Activated naive CD4-positive, alpha-beta T cell (primary cell): Measurements from ENCODE around the gene RASAL2.
"Not testable (repeated sequence)": the region's sequence is repeated elsewhere in the genome, so short reads cannot be mapped to it uniquely, and the experiment has no call there.

Experiments used
- DNase-seq, 4 experiments: peaks; one replicate each; lab custom pipeline; 2025; lab: John Stamatoyannopoulos, UW

RASAL2 gene

DNA sequence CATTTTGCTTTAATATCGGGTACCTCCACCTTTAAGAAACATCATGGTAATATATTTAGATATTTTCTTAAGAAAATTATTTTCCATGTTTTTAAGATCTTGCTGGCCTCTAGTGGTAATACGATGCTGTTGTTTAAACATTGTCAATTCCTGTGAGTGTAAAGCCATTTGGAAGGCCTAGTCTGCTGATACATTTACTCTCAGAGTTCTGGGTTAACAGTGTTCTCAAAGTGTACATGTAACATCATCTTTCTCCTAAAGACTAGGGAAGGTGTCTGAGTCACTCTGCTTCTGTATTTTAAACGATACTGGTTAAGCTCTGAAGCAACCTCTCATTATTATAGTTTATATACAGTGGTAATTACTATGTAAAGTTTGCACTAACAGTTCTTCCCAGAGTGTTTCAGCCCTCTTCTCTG lies 189.1 kb downstream of the RASAL2 start:
- no peak for DNase-seq

GRCh38 chr1:178283409-178283808 lies 189.5 kb downstream of the RASAL2 start:
- no peak for DNase-seq

GRCh38 chr1:178284058-178284457 lies 190.2 kb downstream of the RASAL2 start:
- no peak for DNase-seq

DNA sequence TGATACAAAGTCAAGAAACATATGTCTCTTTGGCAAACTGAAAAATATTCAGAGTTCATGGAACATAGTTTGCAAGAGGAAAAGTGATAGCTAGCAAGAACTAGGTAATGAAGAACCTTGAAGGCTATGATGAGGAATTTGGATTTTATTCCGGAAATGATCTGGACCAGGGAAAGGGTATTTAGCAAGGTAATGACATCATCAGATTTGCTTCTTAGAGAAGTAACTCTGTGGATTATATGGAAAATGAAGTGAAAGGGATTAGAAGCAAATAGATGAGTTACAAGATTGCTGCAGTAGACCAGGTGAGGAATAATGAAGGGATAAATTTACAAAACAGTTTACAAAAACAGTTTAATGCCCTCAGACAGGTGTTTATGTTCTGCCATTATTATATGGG lies 197.3 kb downstream of the RASAL2 start:
- no peak for DNase-seq

- DNase-seq: no peak
Observed at GRCh38 chr1:178294654-178295053, 200.8 kb downstream of the RASAL2 start.

DNA sequence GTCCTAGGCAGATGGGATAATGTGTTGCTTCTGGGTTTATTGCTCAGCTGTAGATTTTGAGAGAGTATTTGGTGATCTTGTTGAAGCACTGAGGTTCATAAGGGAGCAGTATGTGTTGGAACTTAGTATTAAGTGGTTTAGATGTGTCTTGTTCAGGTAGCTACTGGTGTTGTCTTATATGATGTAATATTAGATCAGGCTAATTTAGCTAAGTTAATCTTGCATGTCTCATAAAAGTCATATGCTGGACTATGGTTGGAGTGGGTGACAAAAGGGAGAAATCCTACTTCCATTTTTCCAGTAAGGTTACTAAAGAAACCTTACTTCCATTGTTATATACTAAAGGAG lies 206.4 kb downstream of the RASAL2 start:
- DNase-seq: no peak

- DNase-seq: no peak
Observed at GRCh38 chr1:178301141-178301540, 207.2 kb downstream of the RASAL2 start.

DNA sequence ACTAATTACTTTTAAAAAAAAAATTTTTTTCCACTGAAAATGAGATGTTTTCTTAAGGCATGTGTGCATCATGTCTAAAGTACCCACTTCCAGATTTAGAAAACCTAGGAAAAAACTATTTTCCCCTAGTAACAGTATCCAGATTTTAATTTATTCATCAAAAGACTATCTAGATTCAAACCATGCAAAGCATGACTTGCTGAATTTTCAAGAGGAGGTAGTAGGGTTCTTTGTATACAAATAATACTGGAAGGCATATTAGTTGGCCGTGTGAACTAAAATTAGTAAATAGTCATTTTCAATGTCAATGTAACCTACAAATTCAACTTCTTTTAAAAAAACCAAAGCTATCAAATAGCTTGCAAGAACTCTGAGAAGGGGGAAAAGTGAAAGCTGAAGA lies 213.4 kb downstream of the RASAL2 start:
- DNase-seq: no peak

- no peak for DNase-seq
Observed at GRCh38 chr1:178308438-178308837, 214.5 kb downstream of the RASAL2 start.

- no peak for DNase-seq
Observed at GRCh38 chr1:178310685-178311105, 216.8 kb downstream of the RASAL2 start.

DNA sequence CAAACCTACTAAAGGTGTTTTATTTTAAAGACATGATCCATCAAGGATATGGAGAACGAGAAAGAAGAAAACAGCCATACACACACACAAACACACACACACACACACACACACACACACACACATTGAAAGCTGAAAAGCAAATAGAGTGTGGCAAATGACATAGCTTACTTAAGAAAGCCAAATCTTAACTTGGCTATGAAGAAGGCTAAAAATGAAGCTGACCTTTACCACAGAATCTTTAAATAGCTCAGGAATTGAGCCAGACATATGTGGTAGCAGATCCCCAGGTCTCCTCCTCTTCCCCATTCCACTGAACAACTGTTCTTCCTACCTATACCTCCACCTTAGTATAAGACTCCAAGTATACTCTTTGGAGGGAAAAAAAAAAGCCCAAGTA lies 217.3 kb downstream of the RASAL2 start:
- DNase-seq: no peak

GRCh38 chr1:178320280-178320982 lies 226.5 kb downstream of the RASAL2 start:
- not testable (repeated sequence) for DNase-seq

GRCh38 chr1:178323067-178323466 lies 229.2 kb downstream of the RASAL2 start:
- DNase-seq: no peak

DNA sequence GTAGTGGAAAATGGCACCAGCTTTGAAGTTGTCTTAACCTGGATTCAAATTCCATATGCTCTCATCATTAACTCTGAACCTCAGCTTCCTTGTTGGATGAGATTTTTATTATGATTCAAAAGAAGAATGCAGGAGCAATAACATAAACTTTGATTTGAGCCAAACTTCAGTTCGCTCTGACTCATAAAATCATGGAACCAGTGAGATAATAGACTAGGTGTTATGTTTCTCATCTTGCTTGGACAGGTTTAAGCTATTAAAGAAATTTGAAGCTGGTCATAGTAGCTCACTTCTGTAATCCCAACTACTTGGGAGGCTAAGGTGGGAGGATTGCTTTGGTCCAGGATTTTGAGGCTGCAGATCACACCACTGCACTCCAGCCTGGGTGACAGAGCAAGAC lies 230.1 kb downstream of the RASAL2 start:
- DNase-seq: no peak

DNA sequence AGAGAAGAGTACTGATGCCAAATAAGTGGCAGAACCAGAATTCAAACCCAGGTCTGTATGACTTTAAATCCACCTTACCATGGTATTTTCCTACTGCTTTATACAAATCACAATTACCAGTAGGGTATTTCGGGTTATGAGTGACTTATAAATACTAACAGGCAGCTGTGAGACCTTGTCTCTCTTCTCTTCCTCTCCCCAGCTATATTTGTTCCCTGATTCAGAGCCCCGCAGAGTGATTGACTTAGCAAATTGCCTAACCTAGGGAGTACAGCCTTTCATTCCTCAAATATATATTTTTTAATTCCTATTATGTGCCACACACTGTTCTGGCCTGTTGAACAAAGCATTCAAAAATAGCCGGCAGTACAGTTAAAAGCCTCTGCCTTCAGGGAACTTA lies 234.8 kb downstream of the RASAL2 start:
- DNase-seq: no peak

DNA sequence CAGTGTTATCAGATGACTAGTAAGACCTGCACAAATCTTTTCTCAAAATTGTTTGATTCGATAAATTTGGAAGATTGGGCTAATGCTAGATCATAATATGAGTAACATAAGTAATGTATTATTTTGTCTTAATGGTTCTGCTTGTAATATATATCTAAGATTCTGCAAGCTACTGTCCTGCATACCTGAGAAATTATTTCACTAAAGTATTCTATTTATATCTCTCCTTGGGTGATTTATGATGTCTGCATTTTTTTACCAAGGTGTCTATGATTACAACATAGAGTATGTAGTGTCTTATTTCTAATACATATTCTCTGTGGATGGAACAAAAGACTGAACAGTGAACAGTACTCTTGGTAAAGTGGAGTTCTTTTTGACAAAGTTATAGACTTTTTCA lies 236.2 kb downstream of the RASAL2 start:
- no peak for DNase-seq

DNA sequence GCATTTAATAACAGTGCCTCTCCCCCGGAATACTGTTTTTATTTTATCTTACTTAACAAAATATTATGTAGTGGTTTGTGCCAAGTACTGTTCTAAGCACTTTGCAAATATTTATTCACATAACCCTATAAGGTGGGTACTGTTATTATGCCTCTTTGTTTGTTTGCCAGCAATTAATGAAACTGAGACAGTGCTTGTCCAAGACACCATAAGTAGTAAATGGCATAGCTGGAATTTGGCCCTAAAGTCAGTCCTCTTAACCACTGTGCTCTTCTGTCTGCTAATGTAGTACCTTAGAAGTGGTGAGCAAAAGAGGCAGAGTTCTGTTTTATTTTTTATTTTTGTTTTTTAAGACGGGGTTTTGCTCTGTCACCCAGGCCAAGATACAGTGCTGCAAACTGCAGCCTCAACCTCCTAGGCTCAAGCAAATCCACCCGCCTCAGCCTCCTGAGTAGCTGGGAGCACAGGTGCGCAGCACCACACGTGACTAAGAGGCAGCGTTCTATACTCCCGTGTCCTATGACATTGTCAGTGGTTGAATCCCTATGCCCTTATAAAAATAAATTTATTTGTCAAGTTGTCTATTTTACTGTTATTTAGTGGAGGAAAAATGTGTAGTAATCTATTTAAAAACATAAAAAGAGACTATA lies 237.1 kb downstream of the RASAL2 start:
- DNase-seq: no peak

DNA sequence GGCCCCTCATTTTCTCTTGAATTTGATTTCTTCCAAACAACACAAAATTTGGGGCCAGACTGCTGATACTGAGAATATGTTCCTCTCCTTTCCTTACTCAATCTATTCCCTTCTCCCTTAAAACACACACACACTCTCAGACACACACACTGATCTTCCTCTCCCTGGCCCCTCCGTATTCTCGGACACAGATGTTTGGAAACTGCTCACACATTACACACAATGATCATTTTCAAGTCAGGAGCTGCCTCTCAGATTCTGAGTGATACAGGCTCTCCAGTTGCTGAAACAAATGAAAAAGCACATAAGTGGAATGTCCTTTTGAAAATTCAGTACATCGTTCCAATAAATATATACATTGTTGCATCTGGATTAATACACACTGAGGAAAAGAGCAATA lies 241.5 kb downstream of the RASAL2 start:
- DNase-seq: no peak

DNA sequence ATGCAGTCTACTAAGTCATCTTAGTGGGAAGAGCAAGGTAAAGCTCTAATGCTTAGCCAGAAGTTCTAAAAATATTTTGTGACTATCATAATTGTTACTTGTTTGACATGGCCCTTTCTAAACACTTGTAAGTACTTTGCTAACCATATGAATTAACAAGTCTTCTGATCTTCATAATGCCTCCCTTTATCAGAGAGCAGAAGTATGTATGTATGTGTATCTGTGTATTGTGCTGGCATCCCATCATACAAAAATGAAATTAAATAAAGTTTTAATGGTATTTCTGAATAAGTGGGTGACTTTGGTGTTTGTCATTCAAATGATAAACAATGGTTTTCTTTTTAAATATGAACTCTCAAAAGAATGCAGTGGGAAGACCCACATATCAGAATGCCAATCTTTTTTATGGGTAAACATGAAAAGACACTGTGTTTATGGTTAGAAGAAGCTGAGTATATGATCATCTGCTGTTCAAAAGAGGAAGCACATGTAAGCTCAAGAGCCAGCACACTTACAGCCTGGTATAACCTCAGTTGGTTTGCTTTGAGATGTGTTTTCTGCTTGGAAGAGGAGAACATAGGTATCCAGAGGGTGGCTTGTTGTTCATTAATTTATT lies 243.3 kb downstream of the RASAL2 start:
- no peak for DNase-seq

GRCh38 chr1:178339834-178340233 lies 245.9 kb downstream of the RASAL2 start:
- no peak for DNase-seq

- no peak for DNase-seq
Observed at GRCh38 chr1:178341261-178341956, 247.5 kb downstream of the RASAL2 start.

- no peak for DNase-seq
Observed at GRCh38 chr1:178342745-178343144, 248.8 kb downstream of the RASAL2 start.

DNA sequence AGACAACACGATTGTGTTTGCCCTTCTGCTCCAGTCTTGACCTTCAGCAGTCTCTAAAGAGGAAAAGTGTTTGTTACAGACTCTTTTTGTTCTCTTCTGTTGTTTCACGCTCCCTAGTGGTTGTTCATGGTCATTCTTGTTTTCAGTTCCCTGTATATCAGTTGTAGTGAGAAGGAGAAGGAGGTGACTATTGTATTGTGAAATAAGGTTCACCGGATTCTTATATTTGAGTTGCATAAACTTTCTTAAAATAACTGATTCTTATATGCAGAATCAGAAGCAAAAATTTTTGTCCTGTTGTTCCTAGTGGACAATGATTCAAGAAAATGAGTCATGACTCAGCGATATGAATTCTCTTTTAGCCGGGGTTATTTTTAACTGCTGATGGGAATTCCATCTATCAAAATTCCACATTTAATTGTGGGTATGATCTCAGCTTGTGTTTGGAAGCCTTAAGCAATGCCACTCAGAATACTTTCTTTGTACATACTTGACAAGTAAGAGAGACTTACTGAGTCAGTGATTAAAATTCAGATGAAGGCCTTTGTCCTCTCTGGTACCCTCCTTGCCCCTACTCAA lies 250.7 kb downstream of the RASAL2 start:
- no peak for DNase-seq
